Measurements from ENCODE around the gene KCNJ12.
"Not testable (repeated sequence)": the region's sequence is repeated elsewhere in the genome, so short reads cannot be mapped to it uniquely, and the experiment has no call there.

KCNJ12 gene

DNA sequence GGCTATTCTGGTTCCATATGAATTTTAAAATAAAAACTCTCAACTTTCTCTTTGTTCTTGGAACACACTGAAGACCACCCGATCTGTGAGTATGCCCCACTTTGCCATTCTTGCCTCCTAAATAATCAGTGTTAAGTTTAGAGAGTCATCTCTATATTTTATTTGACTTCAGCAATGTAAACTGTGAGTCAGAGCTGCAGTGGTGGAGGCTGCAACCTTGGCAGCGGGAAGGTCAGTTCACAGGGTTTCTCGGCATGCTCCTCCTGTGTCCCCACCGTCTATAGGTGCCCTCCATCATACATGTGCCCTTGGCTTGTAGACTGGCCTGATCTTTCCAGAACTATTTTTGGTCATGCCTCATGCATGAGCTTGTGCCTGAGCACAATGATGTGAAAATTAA is 71.4 kb downstream of the KCNJ12 start:
- DNase-seq (ENCODE audit: low read depth, low spot score): not testable (repeated sequence)

DNA sequence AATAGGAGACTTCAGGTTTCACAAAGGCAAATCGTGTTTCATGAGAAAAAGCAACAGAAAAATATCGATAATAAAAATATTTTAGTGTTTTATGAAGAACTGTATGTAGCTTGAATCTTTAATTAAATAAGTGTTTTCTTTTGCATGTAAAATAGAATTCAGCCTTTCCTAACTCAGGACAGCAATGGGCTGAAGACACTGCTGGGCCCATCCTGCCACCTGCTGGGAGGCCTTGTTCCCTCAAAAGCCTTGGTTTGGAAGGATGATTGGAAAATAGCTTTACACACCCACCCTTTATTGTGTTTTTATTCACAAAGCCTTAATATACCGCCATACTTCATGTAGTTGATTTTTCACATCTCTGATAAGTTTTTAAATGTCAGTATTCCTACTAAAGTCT is 73.7 kb downstream of the KCNJ12 start:
- DNase-seq (ENCODE audit: low read depth, low spot score): not testable (repeated sequence)

DNA sequence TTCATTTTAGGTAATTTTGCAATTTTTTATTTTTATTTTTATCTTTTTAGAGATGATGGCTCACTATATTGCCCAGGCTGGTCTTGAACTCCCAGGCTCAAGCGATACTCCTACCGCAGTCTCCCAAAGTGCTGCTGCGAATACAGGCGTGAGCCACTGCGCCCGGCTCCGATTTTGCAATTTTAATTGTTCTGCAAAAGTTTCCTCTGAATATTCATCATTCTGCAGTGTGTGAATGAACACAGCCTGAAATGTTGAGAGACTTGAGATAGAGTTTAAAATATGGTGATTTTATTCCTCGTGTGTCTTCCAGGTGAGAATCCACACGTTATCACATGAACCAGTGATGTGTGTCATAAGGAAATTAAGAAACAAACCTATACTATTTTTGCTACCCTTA is 75.8 kb downstream of the KCNJ12 start:
- DNase-seq (ENCODE audit: low read depth, low spot score): no peak

DNA sequence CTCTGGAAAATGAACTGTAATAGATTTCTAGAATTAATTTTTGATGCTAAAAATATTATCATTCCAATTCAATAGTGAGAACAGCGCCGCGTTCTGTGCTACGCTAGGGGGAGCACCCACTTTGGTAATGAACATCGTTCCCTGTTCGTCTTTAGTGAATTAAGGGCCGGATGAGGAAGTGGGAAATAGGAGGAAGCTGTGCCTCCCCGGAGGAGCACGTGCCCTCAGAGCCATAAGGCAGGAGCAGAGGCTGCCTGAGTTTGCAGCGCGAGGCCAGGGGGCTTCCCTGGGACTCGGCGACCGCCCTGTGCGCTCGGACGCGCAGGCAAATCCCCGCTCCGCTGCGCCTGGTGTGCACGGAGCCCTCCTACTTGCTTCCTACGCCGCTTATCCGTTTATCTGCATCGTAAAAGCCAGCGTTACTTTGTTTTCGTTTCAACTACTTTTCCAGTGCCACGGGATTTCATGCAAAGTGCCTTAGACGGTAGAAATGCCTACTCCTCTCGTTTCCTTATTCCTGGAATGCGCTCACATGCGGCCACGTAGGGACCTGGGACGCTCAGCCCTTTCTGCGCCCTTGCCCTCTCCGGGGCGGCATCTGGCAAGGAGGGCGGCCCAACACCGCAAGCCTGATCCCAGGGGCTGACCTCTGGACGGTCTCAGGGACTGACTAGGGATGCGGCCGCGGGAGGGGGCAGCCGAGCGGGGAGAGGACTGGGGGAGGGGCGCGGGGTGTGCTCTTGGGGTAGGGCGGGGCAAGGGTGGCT is 76.4 kb downstream of the KCNJ12 start:
- DNase-seq (ENCODE audit: low read depth, low spot score): peak; percentile 74

DNA sequence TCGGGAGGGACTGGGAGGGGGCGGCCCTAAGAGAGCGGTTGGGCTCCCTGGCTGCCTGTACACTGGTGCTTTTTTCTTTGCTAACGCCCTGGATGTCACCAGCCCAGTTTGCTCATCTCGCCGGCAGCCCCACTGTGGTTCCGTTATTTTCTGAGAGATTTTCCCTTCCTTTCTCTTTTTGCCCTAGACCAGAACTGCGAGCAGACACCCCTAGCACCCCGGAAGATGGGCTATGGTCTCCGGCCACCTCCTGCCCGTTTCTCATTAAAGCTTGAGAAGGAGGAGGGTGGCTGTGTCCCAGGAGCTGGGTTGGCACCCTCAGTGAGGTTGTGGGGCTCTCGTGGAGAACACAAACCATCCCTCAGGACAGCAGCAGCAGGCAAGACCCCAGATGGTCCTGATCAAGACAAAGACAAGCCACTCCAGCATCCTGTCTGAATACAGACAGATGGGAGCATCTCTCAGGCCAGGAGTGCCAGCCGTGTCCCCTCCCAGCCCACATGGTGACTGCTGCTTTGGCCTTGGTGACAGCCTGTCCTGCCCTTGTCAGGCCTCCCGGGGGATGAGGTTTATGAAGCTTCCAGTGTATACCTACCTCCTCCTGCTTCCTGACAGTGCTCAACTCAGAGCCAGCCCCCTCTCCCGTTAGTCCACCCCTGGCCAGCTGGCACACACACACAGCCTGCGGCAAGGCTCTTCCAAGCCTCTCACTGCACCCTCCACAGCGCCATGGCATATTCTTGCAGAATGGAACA is 77.2 kb downstream of the KCNJ12 start:
- DNase-seq (ENCODE audit: low read depth, low spot score): no peak

DNA sequence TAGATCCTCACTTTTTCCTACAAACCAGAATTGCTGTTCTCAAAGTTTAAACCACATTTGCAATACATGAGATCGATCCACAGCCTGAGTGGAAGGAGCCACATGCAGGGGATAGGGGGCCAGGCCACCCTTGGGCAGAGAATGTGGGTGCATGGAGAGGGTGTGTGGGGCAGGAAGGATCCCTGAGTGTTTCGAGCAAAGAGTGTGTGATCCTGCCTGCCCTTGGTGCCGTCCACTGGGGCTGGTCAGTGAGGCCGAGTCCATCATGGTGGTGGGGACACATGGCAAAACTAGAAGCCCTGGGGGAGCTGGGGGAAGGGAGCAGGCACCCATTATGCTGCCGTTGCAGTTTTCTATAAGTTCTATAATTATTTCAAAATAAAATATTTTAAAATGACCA is 77.8 kb downstream of the KCNJ12 start:
- not testable (repeated sequence) for DNase-seq (ENCODE audit: low read depth, low spot score)

DNA sequence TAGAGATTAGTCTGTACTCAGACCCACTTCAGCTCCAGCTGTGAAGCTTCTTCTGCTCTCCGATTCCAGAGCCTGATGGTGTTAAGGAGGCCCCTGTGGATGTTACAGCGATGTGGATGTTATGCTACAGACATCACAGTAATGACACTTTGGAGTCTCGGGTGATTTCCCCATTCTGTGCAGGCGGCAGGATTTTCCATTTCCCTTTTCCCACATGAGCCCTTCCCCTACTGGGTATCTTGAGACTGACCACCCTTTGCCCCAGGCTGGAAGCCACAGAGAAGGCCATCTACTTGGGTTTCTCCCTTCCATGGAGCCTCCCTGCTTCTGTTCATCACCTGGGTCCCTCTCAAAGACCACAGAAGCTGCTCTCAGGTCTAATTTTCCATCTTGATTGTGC is 78.3 kb downstream of the KCNJ12 start:
- no peak for DNase-seq (ENCODE audit: low read depth, low spot score)

DNA sequence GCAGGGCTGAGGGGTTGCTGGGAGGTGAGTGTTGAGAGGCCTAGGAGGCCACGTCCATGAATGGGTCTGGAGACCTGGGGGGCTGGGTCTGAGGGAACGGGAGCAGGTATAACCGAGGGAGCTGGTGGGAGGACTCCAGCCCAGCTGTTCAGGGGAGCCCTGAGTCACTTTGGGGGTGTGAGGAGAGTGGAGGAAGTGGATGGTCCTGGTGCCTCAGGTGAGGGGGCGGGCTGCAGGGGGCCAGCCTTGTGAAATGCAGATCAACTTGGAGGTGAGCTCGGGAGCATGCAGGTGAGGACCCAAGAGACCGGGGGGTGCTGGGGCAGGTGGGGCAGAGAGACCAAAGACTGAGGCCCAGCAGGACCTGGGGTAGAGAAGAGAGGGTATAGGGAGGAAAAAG is 79.6 kb downstream of the KCNJ12 start:
- no peak for DNase-seq (ENCODE audit: low read depth, low spot score)

DNA sequence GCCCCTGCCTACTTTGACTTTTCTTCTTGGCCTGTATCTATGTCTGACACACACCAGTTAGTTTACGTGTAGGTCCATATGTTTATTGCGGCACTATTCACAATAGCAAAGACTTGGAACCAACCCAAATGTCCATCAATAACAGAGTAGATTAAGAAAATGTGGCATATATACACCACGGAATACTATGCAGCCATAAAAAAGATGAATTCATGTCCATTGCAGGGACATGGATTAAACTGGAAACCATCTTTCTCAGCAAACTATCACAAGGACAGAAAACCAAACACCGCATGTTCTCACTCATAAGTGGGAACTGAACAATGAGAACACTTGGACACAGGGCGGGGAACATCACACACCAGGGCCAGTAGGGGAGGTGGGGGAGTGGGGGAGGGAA is 80.3 kb downstream of the KCNJ12 start:
- DNase-seq (ENCODE audit: low read depth, low spot score): not testable (repeated sequence)

DNA sequence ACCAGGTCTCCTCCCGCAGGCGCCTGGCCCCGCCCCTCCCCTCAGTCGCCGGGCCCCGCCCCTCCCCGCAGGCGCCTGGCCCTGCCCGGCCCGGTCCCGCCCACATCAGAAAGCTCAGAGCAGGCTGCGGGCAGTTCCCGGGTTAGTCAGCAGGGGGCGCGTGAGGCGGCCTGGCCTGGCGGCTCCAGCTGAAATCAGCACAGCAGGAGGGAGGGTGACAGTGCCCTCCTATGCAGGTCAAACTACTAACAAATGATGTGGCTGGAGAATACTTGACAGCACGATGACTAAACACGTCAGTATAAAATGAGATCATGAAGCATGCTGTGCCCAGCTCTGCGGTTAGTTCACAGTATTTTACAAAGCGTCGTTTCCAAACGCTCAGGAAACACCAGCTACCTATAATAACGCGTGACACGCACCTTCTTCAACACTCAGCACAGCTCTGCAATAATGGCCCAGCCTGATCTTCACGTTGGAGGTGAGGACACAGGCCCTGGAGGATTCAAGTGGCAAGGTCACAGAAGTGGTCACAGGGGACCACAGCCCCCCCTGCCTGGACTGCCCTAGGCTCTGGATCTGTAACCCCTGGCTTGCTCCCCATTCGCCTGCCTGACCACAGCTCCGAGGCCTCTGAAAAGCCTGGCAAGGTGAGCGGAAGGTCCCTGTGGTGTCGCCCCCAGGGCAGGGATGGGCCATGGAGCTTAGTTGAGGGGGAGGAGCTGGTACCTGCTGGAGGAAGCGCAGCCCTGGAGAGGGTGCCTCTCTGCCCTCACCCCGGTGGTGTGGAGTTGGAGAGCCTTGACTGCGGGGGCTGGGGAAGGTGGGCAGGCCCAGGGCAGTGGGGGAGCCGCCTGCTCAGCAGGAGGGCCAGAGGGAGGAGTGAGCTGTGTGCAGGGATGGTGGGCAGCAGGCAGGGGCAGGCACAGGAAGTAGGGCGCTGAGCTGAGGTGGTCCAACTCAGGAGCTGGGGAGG is 81.2 kb downstream of the KCNJ12 start:
- peak; percentile 96 for DNase-seq (ENCODE audit: low read depth, low spot score)

DNA sequence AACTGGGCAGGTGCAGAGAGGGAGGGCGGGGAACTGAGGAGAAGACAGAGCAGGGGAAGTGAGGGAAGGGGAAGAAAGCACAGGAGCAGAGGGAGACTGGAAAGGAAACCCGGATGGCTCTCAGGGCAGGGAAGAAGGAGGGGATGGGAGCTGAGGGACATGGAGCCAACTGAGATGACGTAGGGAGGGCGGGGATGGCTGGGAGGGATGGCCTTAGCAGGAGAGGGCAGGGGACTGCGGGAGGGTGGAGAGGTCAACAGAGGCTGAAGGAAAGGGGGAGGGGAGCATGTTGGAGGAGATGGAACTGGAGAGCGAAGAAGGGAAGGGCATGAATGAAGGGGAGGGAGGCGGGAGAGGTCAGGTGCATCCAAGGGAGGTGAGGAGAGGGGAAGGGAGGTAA is 81.9 kb downstream of the KCNJ12 start:
- DNase-seq (ENCODE audit: low read depth, low spot score): no peak

DNA sequence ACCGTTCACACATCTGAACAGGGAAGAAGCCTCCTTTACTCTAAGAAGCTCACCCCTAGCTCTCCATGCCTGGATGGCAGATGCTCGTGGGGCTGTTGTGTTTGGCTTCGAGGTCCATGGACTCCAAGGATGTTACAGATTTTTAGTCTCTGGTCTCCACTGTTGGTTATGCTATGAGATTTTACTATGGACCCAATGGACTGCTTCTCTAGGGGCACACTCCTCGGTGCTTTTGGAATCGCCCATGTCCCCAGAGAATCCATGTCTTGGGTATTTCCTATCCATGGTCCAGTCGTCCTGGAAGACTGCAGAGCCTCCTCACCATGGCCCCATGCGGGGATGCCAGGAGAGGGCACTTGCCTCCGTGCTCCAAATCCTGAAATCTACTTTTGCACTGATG is 83.4 kb downstream of the KCNJ12 start:
- no peak for DNase-seq (ENCODE audit: low read depth, low spot score)

DNA sequence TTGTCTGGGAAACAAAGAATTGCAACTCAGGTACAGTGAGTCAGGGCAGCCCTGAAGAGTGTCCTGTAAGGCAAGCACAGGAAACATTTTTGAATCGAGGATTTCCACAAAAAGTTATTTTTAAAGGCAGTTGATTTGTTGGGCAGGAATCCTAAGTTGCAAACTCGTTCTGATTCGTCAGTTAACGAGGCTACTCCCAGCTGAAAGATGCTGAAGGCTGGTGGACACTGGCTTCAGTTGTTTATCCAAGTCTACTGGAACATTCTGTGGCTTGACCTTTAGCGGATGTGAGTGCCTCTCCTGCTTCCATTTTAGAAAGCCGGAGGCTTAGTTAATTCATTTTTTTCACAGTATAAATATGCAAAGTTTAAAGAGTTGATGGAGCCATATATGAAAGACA is 84.2 kb downstream of the KCNJ12 start:
- peak; percentile 63 for DNase-seq (ENCODE audit: low read depth, low spot score)

DNA sequence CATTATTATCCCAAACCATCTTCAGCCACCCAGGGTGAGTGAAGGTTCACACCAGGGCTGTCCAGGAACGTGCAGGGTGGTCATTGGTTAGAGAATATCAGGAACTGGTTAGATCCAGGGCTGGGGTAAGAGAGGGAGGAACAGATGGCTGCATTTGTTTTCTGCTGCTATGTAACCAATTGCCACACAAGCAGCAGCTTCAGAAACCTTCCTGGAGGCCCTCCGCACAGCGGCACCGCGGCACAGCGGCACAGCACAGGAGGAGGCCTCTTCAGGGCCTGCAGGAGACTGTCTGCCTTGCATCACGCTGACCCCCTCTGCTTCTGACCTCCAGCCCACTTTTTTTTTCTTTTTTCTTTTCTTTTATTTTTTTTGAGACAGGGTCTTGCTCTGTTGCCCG is 86.1 kb downstream of the KCNJ12 start:
- no peak for DNase-seq (ENCODE audit: low read depth, low spot score)

DNA sequence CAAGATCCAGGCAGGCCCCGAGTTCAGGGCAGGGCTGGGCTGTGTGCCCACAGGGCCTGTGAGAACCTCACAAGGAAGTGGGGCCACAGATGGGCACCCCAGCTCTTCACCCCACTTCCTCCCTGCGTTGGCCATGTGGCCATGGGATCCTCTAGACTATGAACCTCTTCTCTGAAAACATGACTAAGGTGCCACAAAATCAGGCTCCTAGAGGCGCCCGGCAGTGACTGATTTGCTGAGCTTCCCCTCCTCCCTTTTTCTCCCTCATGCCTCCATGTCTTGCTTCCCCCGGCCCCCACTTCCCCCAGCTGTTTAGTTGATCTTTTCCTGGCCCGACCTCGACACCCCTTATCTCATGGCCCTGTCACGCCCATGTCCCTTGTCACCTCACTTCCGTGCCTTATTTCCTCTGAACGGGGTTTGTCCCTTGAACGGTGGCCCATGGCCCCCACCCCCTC is 87.1 kb downstream of the KCNJ12 start:
- DNase-seq (ENCODE audit: low read depth, low spot score): no peak

DNA sequence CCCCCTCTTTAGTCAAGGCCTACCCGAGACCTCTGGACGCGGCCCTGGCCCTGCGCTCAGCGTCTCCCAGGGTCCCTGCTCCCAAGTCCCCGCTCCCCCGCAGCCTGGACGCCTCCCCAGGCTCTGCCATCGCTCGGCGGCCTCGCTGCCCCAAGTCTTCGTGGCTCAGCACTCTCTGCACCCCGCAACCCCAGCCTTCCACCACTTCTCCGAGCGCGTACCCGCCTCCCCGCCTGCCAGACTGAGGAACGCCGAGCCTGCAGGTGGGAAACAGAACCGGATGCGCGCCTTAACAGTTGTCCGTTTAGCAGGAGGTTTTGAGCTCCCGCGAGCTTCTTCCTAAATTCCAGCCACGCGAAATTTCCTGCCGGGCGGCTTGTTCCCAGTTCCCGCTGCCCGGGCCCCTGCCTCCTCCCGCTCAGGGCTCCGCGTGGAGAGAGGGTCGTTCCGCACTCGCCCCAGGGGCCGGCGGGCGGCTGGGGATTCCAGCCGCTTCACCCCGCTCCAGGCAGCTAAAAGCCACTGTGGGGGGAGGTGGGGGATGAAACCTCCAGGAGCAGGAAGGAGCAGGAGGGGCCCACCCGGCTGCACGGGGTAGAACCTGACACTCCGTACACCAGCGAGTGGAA is 87.7 kb downstream of the KCNJ12 start:
- peak; percentile 19 for DNase-seq (ENCODE audit: low read depth, low spot score)

DNA sequence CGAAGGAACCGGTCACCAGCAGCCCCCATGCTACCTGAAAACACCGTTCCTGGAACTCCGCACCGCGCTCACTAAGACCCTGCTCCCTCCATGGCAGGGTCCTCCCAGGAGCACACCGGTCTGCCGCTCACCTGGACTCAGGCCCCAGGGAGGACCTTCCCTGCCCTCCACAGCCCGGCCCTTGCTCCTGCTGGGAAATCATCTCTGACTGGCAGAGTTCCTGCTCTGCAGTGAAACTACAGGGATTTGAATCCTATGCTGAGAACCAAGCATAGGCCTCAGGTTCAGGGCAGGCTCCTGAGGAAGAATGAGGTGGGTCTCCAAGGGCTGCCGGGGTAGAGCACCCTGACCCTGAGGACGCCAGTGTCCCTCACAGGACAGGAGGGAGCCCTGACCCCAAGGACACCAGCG is 88.5 kb downstream of the KCNJ12 start:
- no peak for DNase-seq (ENCODE audit: low read depth, low spot score)

DNA sequence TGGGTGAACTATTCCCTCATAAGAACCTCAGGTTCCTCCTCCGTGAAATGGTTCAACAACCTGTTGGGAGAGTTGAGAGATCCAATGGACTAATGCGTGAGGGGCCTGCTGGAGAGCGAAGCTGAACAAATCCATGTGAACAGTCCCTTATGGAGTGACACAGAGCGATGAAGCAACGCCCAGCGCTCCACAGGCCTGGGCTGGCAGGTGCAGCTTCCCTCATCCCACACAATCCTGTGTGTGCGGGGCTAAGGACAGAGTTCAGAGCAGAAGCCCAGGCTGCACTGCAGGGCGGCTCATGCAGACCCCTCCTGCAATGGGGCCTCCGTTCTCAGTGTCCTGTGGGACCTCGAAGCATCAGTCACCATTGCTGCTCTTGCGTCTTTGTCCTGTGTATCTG is 90.4 kb downstream of the KCNJ12 start:
- DNase-seq (ENCODE audit: low read depth, low spot score): no peak

DNA sequence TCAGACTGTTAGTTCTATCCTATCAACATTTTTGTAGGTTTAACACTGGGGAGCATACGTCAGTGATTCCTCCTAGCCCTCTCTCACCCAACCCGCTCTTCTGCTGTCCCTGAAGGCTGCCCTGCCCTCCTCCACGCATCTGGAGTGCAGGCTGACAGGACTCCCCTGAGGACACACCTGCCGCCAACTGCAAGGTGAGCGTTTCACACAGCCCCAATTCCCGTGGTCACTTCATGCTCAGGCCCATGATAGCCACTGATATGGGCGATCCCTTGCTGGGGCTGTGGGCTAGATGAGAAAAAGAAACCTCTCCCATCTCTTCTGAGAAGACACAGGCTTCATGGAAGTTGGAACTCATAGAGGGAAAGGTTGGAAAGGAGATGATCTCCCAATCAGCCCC is 91.0 kb downstream of the KCNJ12 start:
- no peak for DNase-seq (ENCODE audit: low read depth, low spot score)

DNA sequence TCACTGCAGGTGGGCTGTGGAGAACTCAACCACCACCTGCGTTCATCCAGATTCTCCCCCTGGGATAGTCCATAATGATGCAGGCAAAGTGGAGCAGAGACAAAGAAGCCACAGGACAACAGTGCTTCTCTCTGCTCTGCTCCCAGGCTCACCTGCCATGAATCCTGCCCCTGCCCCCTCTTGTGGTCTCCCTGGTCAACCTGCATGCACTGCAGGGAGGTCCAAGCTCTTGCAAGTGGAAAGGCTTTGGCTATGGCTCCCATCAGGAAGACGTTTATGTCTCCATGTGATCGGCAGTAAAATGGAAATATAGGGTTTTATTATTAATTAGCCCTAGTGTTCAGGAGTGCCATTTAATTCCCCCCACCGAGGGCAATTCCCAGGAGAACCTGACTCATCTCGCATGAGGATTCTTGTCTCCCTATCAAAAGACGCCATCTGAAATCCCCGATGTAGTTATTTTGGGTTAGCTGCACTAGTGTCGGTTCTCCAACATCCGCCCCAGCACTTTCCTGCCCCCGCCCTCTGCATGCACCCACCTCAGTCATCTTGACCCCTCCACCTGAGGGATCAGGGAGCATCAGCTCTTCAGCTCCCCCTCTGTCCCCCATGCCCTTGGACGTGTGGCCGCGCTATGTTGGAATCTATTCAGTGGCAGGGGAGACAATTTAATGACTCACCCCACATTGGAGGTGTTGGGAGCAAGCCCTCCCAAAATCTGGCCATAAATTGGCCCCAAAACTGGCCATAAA is 91.8 kb downstream of the KCNJ12 start:
- no peak for DNase-seq (ENCODE audit: low read depth, low spot score)

All from astrocyte of the hippocampus (primary cell).